ENCODE measurements around the gene GCAT.

GRCh38 chr22:37860796-37861421 is 53.2 kb downstream of the GCAT start:
- TF ChIP-seq POLR2A (IDR thresholded peaks at IDR 0.05; ENCODE audit: low read depth) (no peak), CTCF (IDR thresholded peaks at IDR 0.05) (no peak), POLR2AphosphoS5 (IDR thresholded peaks at IDR 0.05) (no peak), EP300 (IDR thresholded peaks at IDR 0.05) (no peak)

Data from esophagus muscularis mucosa (tissue), 4 donors.